BLaER1 (cell line): ENCODE results near the gene ALDH4A1.

Experiments
- H3K27ac ChIP-seq: shearing (Covaris generic); formaldehyde crosslinking; 2 replicates; pipeline ENCODE4 v1.8.1; 2022
- H3K27me3 ChIP-seq: shearing (Covaris generic); formaldehyde crosslinking; 2 replicates; pipeline ENCODE4 v1.8.1; 2022
- H3K36me3 ChIP-seq: shearing (Covaris generic); formaldehyde crosslinking; 2 replicates; pipeline ENCODE4 v1.8.1; 2022
- H3K4me1 ChIP-seq: shearing (Covaris generic); formaldehyde crosslinking; 2 replicates; pipeline ENCODE4 v1.8.1; 2022
- H3K4me2 ChIP-seq: shearing (Covaris generic); formaldehyde crosslinking; 2 replicates; pipeline ENCODE4 v1.8.1; 2022
- H3K4me3 ChIP-seq: shearing (Covaris generic); formaldehyde crosslinking; 2 replicates; pipeline ENCODE4 v1.8.1; 2022
- H3K9ac ChIP-seq: shearing (Covaris generic); formaldehyde crosslinking; 2 replicates; pipeline ENCODE4 v1.8.1; 2022
- H3K9me3 ChIP-seq: shearing (Covaris generic); formaldehyde crosslinking; 2 replicates; pipeline ENCODE4 v1.8.1; 2022
- H4K20me1 ChIP-seq: shearing (Covaris generic); formaldehyde crosslinking; 2 replicates; pipeline ENCODE4 v1.8.1; 2022
- Cebpa-rat ChIP-seq: shearing (Covaris generic); IDR thresholded peaks from 2 replicates; pipeline ENCODE4 v1.8.1; 2022

The ALDH4A1 gene

DNA sequence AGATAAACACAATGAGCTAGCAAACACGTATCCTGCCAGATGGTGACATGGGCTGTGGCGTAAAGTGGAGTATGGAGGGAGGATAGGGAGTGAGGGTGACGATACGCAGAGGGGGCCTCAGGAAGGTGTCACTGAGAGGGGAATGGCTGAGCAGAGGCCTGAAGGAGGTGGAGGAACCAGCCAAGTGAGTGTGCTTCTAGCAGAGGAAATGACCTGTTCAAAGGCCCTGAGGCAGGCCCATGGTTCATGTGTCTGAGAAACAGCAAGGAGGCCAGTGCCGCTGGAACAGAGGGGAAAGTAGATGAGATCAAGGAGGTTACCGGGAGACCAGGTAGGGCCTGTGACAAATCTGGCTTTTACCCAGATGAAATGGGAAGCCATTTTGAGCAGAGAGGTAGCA is 78.9 kb downstream of the ALDH4A1 start:
- H3K4me3 ChIP-seq: no peak overlapping the region
- no peak overlapping the region for H3K27ac ChIP-seq
- H3K9ac ChIP-seq: no peak overlapping the region
- H3K4me1 ChIP-seq: no peaks in the 10 kb centered on the region
- H3K27me3 ChIP-seq: peaks cover 14% of the 10 kb centered on the region; the same call in 1 of the 2 replicates
- H3K4me2 ChIP-seq: no peak overlapping the region
- H4K20me1 ChIP-seq: peaks cover 13% of the 10 kb centered on the region; the same call in 1 of the 2 replicates
- no peak for TF ChIP-seq Cebpa-rat
- peaks cover 15% of the 10 kb centered on the region for H3K9me3 ChIP-seq
- no peaks in the 10 kb centered on the region for H3K36me3 ChIP-seq
